ENCODE results near the gene SIPA1.
A peak's percentile ranks its signal among the peaks of the same experiment; 100 is the strongest.

The SIPA1 gene, protein sequence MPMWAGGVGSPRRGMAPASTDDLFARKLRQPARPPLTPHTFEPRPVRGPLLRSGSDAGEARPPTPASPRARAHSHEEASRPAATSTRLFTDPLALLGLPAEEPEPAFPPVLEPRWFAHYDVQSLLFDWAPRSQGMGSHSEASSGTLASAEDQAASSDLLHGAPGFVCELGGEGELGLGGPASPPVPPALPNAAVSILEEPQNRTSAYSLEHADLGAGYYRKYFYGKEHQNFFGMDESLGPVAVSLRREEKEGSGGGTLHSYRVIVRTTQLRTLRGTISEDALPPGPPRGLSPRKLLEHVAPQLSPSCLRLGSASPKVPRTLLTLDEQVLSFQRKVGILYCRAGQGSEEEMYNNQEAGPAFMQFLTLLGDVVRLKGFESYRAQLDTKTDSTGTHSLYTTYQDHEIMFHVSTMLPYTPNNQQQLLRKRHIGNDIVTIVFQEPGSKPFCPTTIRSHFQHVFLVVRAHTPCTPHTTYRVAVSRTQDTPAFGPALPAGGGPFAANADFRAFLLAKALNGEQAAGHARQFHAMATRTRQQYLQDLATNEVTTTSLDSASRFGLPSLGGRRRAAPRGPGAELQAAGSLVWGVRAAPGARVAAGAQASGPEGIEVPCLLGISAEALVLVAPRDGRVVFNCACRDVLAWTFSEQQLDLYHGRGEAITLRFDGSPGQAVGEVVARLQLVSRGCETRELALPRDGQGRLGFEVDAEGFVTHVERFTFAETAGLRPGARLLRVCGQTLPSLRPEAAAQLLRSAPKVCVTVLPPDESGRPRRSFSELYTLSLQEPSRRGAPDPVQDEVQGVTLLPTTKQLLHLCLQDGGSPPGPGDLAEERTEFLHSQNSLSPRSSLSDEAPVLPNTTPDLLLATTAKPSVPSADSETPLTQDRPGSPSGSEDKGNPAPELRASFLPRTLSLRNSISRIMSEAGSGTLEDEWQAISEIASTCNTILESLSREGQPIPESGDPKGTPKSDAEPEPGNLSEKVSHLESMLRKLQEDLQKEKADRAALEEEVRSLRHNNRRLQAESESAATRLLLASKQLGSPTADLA

DNA sequence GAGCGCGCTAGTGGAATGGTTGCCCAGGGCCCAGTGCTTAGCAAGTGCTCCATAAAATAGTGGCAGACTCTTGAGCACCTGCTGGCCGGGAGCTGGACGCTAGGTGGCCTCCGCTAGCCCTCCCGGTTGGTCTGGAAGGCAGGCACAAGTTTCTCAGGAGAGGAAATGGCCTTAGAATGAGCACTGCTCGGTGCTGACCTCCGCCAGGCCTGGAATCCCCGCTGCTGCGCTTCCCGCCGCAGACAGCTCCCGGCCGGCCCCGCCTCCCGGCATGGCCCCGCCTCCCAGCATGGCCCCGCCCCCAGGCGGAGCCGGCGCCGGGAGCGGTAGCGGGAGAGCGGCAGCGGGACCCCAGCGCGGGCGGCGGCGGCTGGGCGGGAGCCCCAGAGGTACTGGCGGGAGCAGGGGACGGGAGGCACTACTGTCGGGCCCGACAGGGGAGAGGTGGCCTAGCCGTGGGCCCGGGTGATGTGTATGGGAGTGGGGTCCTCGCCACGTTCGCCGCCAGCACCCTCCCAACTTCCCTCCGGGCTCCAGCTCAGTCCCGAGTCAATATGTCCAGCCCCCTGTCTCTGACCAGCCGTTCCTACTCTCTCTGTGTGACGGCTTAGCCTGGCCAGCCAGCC, at the start of gene SIPA1:
TSS of gene SIPA1 (plus strand) at position 308 of the 626 bp plus-strand sequence. CDS start 2,821 bp downstream, outside the sequence.
- peak; percentile 87 for FAIRE-seq
- DNase-seq (ENCODE audit: extremely low spot score, insufficient read length, low read depth), result no peak

DNA sequence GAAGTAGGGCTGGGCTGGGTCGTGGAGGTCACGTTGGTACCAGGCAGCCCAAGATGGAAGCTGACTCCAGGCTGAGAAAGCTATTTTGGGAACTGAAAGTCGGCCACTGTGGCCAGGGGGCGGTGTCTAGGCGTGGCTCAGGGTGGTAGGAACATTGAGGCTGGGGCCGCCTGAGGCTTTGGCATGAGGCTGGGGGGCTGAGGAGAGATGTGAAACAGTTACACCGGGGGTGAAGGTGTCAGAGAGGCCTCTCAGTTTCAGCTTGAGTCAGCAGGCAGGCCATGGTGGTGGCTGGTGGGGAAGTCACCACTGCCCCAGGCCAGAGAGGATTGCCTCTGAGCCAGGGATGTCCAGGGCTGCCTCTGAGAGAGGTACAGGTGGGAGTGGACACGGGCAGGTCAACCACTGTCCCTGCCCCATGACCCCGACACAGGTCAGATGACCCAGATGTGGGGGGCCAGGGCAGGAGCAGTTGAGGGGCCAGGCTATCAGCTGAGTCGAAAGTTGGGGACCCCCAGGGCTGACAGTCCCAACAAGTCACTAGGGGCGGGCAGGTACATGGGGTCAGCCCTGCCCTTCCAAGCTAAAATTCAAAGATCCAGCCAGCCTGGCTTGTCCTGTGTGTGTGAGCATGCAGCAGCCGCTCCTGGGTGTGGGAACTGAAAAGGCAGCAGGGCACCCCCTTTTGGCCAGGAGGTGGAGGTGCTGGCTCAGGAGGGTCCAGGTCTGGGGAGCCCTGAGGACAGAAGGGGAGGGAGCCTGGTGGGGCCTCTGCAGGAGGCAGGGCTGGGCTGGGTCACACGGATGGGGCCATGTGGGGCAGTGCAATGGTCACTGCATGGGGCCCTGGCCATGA, 49.5 kb upstream of the SIPA1 start:
- FAIRE-seq (peak; percentile 100), DNase-seq (ENCODE audit: extremely low spot score, insufficient read length, low read depth) (peak; percentile 92)

DNA sequence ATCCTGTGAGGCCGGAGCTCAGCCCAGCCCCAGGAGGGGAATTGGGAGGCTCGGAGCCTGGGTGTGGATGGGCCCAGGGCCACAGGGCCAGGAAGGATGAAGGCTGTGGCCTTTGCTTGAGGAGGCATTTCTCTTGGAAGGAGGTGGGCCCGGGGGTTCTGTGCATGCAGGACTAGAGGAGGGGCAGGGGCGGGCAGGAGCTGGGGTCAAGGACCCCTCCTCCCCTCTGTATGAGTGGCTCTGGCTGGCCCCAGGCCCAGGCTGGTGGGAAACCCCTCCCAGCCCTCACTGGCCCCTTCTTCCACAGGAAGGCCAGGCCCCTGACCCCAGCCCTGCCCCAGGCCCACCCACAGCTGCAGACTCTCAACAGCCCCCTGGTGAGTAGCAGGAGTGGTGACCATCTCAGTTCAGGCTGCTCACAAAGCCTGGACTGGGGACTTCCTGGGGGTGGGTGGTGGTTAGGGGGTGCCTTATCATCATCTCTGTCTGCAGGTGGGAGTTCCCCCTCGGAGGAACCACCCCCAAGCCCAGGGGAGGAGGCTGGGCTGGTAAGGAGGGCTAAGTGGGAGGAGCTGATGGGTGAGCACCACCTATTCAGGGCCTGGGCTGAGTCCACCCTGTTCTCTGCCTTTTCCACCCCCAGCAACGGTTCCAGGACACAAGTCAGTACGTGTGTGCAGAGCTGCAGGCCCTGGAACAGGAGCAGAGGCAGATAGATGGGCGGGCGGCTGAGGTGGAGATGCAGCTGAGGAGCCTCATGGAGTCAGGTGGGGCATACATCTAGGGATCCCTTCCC, 48.3 kb upstream of the SIPA1 start:
- no peak for DNase-seq (ENCODE audit: extremely low spot score, insufficient read length, low read depth)
- peak; percentile 46 for FAIRE-seq

DNA sequence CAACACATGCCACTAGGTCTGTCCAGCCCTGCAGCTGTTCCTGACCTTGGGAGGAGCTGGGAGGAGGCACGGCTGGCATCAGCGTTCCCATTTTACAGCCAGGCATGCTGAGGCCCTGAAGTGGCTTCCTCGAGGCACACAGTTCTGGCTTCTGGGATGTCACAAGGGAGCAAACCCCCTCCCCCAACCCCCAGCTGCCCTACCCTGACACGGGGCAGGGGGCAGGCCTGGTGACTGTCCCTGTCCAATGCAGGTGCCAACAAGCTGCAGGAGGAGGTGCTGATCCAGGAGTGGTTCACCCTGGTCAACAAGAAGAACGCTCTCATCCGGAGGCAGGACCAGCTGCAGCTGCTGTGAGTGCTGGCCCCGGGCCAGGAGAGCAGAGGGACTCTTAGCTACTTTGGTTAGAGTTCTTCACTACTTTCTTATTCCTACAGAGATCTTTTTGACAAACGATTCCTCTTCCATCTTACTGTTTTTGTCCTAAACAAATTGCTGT, 47.6 kb upstream of the SIPA1 start:
- DNase-seq (ENCODE audit: extremely low spot score, insufficient read length, low read depth) (no peak), FAIRE-seq (no peak)

DNA sequence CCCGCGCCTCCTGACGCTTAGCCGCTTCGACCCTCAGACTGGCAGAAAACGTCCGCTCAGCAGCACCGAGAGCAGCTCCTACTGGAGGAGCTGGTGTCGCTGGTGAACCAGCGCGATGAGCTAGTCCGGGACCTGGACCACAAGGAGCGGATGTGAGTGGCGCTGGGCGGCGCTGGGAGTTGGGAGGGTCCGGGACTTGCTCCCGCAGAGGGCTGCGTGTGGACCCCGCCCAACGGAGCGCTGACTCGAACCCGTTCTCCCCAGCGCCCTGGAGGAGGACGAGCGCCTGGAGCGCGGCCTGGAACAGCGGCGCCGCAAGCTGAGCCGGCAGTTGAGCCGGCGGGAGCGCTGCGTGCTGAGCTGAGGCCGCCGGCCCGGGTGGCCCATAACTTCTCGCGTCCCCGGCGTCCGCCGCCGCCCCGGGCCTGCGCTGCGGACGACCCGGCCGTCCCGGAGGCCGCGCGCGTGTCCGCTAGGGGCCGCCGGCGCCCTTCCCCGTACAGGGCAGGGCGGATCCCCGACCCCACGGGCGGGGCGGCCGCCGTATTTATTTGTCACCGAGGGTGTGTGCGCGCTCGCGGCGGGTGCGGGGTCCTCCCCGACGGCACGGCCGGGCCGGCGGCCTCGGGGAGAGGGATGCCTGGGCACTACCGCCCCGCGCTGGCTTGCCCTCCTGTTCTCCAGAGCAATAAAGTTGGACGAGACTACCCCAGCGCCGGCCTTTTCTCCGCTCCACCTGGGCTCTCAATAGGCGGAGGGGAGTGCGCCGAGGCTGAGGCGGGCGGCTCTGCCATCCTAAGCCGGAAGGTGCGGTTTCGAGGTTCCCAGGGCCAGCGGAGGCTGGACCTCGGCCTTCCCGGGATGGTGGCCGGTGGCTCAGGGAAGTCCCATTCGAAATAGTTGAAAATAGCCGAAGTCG, 45.7 kb upstream of the SIPA1 start:
- no peak for DNase-seq (ENCODE audit: extremely low spot score, insufficient read length, low read depth)

DNA sequence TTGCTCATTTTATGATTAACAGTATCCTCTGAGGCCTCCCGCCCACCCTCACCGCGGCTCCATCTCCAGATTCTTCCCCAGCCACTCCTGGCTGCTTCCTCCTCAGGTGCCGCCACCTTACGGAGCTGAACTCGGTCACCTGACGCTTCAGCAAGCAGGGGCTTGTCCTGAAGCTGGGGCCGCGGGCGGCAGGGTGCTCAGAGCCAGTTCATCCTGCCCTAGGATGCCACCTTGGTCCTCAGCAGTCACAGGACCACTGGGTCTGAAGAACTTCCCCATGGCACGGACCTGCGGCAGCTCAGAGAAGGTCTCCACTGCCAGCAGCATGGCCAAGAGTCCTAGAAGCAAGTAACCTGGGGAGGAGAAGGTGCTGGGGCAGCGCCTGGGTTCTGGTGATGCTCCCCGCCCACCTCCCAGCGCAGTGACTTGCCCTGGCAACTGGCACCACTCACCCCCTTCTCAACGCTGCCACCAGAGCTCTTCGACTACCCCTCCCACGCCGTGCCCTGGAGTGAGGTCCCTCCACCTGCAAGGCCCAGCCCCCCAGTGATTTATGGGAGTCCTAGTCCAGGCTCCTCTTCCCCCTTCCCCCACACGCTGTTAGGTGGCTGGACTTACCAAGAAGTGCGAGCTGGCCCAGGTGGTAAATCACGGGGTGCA, 44.9 kb upstream of the SIPA1 start:
- FAIRE-seq (no peak), DNase-seq (ENCODE audit: extremely low spot score, insufficient read length, low read depth) (no peak)

More for the DNA sequence above, 45.7 kb upstream of the SIPA1 start:
- FAIRE-seq, result no peak

DNA sequence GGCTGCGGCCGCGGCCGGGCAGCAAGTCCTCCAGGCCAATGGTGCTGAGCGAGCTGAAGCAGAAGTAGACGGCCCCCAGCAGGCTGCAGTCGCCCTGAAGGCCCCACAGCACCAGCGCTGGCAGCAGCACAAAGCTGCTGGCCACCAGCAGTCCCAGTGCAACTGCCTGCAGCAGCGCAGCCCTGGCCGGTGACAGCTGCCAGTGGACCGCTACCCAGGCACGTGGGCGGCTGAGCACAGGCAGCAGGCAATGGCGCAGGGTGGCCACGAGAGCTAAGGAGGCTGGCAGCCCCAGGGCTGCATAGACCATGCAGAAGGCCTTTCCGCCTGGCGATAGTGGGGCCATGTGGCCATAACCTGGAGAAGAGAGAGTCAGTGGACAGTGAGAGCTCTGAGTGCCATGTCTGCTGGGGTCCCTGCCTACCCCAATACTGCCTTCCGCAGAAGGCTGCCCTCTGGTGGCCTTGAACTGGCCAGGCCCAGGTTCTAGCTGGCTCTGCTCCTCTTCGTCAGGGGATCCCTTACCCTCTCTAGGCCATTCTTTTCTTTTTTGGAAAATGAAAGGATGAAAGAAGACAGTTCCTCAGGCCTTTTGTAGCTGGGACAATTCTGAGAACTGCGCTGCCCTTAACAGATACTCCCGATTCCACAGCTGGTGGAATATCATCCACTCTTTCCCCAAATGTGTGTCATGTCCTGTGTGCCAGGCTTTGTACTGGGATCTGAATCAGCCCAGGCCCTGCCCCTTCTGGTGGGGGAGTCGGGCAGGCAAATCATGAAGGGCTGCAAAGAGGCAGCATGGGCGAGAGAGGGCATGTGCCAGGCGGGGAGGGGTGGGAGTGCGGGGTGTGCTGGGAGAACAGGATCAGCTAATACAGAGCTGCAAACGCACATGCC, 44.1 kb upstream of the SIPA1 start:
- DNase-seq (ENCODE audit: extremely low spot score, insufficient read length, low read depth) (no peak), FAIRE-seq (peak; percentile 63)

DNA sequence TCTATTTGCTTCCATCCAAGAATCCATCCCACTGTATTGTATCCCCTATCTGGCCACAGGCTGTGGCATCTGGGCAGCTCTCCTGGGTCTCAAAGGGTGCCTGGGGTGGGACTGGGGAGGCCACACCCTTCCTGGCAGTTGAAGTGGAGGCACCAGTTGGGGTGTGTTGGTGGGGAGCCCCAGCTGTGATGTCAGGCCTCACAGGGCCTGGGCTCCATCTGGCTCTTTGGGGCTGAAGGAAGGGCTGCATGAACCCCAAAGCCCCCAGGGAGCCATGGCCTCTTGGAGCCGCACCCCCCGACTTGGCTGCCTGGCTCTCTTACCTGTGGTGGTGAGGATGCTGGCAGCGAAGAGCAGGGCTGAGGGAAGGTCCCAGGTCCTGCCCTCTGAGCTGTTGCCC, 42.8 kb upstream of the SIPA1 start:
- FAIRE-seq, result no peak
- DNase-seq (ENCODE audit: extremely low spot score, insufficient read length, low read depth), result no peak

DNA sequence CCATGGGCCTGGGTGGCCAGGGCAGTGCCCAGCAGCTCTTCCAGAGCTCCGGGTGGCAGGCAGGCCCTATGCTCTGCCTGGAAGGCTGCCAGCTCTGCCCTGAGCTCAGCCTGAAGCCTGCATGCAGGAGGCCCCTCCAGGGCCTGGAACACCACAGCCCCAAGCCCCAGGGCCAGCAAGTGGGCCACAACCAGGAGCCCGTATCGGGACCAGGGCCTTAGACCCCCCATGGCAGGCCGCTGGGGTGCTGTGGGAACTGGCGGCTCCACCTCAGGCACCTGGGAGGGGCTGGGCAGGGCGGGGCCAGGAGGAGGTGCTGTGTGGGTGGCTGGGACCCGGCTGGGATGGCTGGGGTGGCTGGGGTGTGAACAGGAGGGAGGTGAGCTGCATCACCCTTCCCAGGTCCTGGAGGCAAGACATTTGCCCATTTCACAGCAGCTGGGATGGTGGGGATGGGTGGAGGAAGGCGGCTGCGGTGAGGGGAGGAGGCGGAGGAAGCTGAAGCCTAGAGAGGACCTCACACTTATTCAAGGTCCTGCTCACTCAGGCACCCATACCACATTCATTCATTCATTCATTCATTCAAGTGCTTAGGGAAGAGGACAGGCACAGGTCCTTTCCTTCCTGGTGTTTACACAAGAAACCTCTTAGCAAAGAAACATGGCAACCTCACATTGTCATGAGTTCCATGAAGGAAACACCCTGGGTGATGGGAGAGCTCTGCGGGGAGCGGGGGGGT, 42.2 kb upstream of the SIPA1 start, which contains the start of gene KCNK7:
TSS of gene KCNK7 (minus strand) at position 258 of the 739 bp plus-strand sequence. CDS start at position 230, 28 bp downstream.
- no peak for FAIRE-seq
- no peak for DNase-seq (ENCODE audit: extremely low spot score, insufficient read length, low read depth)

DNA sequence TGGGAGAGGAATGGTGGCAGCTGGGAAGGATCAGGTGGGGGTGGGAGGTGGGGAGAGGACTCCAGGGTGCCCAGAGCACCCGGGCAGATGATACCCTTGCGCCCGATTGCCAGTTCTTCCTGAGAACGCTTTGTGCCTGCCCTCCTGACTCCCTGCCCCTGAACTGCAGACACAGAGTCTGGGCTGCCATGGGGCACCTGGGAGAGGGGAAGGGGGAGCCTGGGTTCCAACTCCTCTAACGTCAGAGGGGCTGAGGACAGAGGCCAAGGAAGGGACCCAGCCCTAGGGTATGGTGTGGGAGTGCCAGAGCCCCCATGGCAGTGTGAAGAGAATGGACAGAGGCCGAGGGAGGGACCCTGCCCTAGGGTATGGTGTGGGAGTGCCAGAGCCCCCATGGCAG, 41.4 kb upstream of the SIPA1 start:
- DNase-seq (ENCODE audit: extremely low spot score, insufficient read length, low read depth) (no peak), FAIRE-seq (no peak)

DNA sequence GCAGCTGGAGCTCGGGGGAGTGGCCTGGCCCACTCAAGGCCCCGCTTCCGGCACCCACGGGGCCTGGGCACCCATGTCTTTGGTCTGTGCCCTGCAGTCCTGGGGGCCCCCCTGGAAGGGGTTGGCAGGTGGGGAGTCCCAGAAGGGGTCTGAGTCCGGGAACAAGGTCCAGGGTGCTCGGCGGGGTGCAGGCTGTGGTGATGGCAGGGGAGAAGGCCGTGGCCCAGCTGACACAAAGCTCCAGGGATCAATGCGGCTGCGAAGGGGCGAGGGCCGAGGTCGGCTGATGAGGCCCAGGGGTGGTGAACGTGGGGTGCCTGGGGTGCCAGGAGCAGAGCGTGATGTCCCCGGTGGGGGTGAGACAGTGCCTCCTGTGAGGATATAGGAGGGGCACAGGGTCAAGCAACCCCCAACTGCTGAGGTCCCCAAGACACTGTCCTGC, 39.6 kb upstream of the SIPA1 start:
- FAIRE-seq, result no peak

DNA sequence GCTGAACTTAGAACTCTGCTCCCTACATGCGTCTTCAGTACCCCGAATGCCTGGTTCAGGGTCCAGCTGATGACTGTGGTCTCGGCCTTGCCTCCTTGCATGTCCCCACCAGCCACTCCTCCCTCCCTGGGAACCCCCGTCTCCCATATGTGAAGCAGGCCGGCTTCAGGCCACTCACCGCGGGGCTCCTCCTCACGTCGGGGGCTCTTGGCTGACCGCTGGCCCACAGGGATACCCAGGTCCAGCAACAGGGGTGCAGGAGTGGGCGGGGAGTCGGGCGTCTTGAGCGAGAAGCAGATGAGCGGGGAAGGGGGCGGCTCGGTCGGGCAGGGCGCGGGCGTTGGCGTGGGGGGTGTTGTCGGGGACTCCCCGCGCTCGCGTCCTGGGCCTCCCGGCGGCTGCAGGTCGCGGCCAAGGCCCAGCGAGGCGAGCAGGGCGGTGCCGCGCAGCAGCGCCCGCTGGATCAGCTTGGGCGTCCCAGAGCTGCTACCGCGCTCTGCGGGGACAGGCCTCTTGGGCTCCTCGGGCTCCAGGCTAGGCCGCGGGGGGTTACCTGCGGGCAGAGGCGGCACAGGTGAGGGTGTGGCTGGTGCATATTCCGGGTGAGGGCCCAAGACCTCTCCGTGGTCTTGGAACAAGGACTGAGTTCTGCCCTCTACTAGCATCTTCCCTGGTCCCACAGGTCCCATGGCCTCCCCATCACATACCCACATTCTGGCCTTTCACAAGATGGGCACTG, 38.5 kb upstream of the SIPA1 start:
- DNase-seq (ENCODE audit: extremely low spot score, insufficient read length, low read depth) (no peak), FAIRE-seq (no peak)

More for the DNA sequence above, 39.6 kb upstream of the SIPA1 start:
- no peak for DNase-seq (ENCODE audit: extremely low spot score, insufficient read length, low read depth)

DNA sequence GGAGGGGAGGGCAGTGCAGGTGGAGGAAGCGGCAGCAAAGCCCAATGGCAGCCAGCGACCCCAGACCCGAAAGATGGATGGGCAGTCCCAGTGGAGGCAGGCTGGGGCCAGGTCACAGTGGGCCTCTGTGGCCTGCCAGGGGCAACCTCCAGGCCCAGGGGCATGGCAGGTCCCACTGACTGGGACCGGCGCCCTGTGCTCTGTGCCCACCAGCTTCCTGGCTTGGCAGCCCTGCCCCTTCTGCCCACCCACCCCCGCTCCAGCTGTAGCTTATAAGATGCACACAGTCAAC, 38.0 kb upstream of the SIPA1 start:
- FAIRE-seq (no peak), DNase-seq (ENCODE audit: extremely low spot score, insufficient read length, low read depth) (no peak)

DNA sequence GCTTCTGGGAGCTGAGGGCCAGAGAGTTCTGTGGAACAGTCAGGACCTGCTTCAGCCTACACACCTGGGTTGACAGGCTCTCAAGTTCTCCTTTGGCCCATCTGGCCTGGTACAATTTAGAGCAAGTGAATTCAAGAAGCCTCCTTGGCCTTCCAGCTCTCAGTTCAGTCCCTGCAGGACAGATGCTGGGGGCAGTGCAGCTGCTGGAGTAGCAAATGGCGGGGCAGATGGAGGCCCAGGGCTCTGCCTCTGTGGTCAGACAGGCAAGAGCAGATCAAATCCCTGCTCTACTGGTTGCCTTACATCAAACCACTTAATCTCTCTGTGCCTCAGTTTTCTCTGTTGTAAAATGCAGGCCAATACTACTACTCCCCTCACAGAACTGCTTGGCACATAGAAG, 33.6 kb upstream of the SIPA1 start:
- no peak for FAIRE-seq
- no peak for DNase-seq (ENCODE audit: extremely low spot score, insufficient read length, low read depth)

Measured in GM18507 (cell line).